ENCODE measurements around the gene ABCG1. TPM values are rescaled to one million over a fixed set of nuclear protein-coding genes. Genes with fewer than 3 reads are reported as not detected.

The ABCG1 gene
- total RNA-seq, 1 experiment from 2014 or later: not detected

DNA sequence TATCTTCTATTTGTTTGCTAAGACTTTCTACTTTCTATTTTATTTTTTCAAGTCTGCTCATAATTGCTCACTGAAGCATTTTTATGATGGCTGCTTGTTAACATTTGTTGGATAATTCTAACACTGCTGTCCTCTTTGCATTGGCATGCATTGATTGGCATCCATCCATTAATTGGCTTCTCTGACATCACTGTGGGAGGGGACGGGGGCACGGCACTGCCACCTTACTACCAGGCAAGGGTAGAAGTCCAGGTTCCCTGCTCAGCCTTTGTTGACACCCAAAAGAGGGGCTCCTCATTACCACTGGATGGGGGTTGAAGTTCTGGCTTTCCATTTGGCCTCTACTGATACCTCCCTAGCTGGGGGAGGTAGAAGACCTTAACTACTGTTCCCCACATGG lies 11.5 kb upstream of the ABCG1 start:
- no peak overlapping the region for H3K4me3 Mint-ChIP-seq (ENCODE audit: unreplicated experiment)
- no peak overlapping the region for H3K27ac Mint-ChIP-seq (ENCODE audit: unreplicated experiment)
- no peak for DNase-seq
- no peaks in the 10 kb centered on the region for H3K9me3 Mint-ChIP-seq (ENCODE audit: unreplicated experiment)
- intact Hi-C loops (cut with micrococcal nuclease; ENCODE audit: unreplicated experiment): no loop called here
- Histone ChIP-seq H3K9me3 (no peaks in the 10 kb centered on the region), H3K4me3 (ENCODE audit: low read depth, low read length) (no peak overlapping the region), H3K27me3 (replicated peaks; ENCODE audit: control insufficient read depth, insufficient read depth, low read length) (no peaks in the 10 kb centered on the region), H3K36me3 (ENCODE audit: control insufficient read depth, insufficient read depth, low read length) (no peaks in the 10 kb centered on the region), H3K4me1 (no peaks in the 10 kb centered on the region)
- ChIA-PET CTCF (no interaction called here), POLR2A (no interaction called here)
- no peaks in the 10 kb centered on the region for H3K4me1 Mint-ChIP-seq (ENCODE audit: low read depth, unreplicated experiment)
- TF ChIP-seq, protein P1, sequence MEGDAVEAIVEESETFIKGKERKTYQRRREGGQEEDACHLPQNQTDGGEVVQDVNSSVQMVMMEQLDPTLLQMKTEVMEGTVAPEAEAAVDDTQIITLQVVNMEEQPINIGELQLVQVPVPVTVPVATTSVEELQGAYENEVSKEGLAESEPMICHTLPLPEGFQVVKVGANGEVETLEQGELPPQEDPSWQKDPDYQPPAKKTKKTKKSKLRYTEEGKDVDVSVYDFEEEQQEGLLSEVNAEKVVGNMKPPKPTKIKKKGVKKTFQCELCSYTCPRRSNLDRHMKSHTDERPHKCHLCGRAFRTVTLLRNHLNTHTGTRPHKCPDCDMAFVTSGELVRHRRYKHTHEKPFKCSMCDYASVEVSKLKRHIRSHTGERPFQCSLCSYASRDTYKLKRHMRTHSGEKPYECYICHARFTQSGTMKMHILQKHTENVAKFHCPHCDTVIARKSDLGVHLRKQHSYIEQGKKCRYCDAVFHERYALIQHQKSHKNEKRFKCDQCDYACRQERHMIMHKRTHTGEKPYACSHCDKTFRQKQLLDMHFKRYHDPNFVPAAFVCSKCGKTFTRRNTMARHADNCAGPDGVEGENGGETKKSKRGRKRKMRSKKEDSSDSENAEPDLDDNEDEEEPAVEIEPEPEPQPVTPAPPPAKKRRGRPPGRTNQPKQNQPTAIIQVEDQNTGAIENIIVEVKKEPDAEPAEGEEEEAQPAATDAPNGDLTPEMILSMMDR (IDR thresholded peaks at IDR 0.05; ENCODE audit: insufficient read depth in 1 of 2, low read depth in 1 of 2, low read length in 1 of 2, severe bottlenecking in 1 of 2, unreplicated experiment in 1 of 2): no peak
- no peaks in the 10 kb centered on the region for H3K36me3 Mint-ChIP-seq (ENCODE audit: insufficient read depth, unreplicated experiment)
- peaks cover 17% of the 10 kb centered on the region for H3K27me3 Mint-ChIP-seq (ENCODE audit: insufficient read depth, unreplicated experiment)
- BruUV-seq (replicated peaks): no TSS peak

DNA sequence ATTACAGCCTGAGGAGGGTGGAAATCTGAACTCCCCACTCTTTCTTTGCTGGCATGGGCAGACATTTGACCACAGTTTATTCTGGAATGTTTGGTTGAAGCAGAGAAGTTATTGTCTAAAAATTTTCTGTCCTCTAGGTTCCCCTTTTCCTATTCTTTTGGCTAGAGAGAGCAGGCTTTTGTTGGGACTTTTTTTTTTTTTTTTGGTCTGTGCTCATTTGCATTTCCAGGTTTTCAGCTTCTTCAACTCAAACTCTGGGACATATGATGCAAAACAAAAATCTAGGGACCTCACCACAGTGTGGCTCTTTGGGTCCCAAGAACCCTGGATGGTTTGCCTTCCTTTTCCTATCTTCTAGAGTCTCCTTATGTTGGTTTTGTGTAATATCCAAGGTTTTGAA lies 10.9 kb upstream of the ABCG1 start:
- ChIA-PET POLR2A (no interaction called here), CTCF (no interaction called here)
- H3K36me3 Mint-ChIP-seq (ENCODE audit: insufficient read depth, unreplicated experiment): no peaks in the 10 kb centered on the region
- Histone ChIP-seq H3K4me1 (no peaks in the 10 kb centered on the region), H3K4me3 (ENCODE audit: low read depth, low read length) (no peak overlapping the region), H3K9me3 (no peaks in the 10 kb centered on the region), H3K27me3 (replicated peaks; ENCODE audit: control insufficient read depth, insufficient read depth, low read length) (no peaks in the 10 kb centered on the region), H3K36me3 (ENCODE audit: control insufficient read depth, insufficient read depth, low read length) (no peaks in the 10 kb centered on the region)
- no TSS peak for BruUV-seq (replicated peaks)
- H3K4me1 Mint-ChIP-seq (ENCODE audit: low read depth, unreplicated experiment): no peaks in the 10 kb centered on the region
- H3K27ac Mint-ChIP-seq (ENCODE audit: unreplicated experiment): no peak overlapping the region
- no peak overlapping the region for H3K4me3 Mint-ChIP-seq (ENCODE audit: unreplicated experiment)
- no peak for DNase-seq
- TF ChIP-seq, protein P1 (IDR thresholded peaks at IDR 0.05; ENCODE audit: insufficient read depth in 1 of 2, low read depth in 1 of 2, low read length in 1 of 2, severe bottlenecking in 1 of 2, unreplicated experiment in 1 of 2): no peak
- H3K9me3 Mint-ChIP-seq (ENCODE audit: unreplicated experiment): no peaks in the 10 kb centered on the region
- H3K27me3 Mint-ChIP-seq (ENCODE audit: insufficient read depth, unreplicated experiment): peaks cover 17% of the 10 kb centered on the region
- intact Hi-C loops (cut with micrococcal nuclease; ENCODE audit: unreplicated experiment): no loop called here

DNA sequence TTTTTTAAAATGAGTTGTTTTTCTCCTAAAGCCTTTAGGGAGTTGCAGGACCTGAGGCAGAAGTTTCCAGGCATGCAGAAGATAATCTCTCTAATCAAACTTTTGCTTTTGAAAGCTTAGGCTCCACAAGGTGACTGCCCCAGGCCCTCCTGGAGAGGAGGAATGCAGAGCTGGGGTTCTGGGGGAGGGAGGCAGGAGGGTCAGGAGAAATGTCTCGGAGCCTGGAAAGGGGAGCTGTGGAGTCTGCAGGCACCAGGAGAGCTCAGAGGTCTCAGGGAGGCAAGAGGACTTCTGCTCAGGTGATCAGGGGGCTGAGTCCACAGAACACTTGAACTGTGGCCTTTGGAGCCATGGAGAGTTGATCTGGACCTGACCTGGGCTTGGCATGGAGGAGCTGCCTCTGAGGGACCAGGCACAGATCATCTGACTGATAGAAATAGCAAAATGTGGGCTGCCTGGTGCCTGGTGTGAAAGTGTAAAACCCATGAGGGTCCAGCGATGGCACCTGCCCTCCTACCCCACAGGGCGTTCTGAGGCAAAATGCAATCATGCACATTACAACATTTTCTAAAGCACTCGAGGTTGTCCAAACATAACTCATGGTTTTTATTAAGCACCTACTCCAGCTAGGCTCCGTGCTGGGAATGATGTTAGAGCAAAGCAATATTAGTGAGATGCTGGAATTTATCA lies 10.0 kb upstream of the ABCG1 start:
- no peaks in the 10 kb centered on the region for H3K4me1 ChIP-seq
- no peaks in the 10 kb centered on the region for H3K36me3 ChIP-seq (ENCODE audit: control insufficient read depth, insufficient read depth, low read length)
- DNase-seq: no peak
- no peak overlapping the region for H3K27ac Mint-ChIP-seq (ENCODE audit: unreplicated experiment)
- CTCF ChIA-PET: no interaction called here
- no TSS peak for BruUV-seq (replicated peaks)
- no peaks in the 10 kb centered on the region for H3K36me3 Mint-ChIP-seq (ENCODE audit: insufficient read depth, unreplicated experiment)
- no peaks in the 10 kb centered on the region for H3K4me1 Mint-ChIP-seq (ENCODE audit: low read depth, unreplicated experiment)
- intact Hi-C loops (cut with micrococcal nuclease; ENCODE audit: unreplicated experiment): no loop called here
- no peak overlapping the region for H3K4me3 Mint-ChIP-seq (ENCODE audit: unreplicated experiment)
- no peak overlapping the region for H3K4me3 ChIP-seq (ENCODE audit: low read depth, low read length)
- peaks cover 12% of the 10 kb centered on the region for H3K27me3 Mint-ChIP-seq (ENCODE audit: insufficient read depth, unreplicated experiment)
- H3K9me3 ChIP-seq: no peaks in the 10 kb centered on the region
- TF ChIP-seq, protein P1 (IDR thresholded peaks at IDR 0.05; ENCODE audit: insufficient read depth in 1 of 2, low read depth in 1 of 2, low read length in 1 of 2, severe bottlenecking in 1 of 2, unreplicated experiment in 1 of 2): no peak
- POLR2A ChIA-PET: no interaction called here
- no peaks in the 10 kb centered on the region for H3K9me3 Mint-ChIP-seq (ENCODE audit: unreplicated experiment)
- H3K27me3 ChIP-seq (replicated peaks; ENCODE audit: control insufficient read depth, insufficient read depth, low read length): no peaks in the 10 kb centered on the region

All from Caco-2 (cell line).